Stimulated activated memory B cell treated with anti-CD40 and anti-IgM and Interleukin-4, amounts not matched to agents 10 μg/mL and 1 μg/mL and 100 μg/mL, for 72 hours (primary cell): ENCODE data around the gene EML3.
"Not testable (repeated sequence)": the region's sequence is repeated elsewhere in the genome, so short reads cannot be mapped to it uniquely, and the experiment has no call there.

Source experiments
- ATAC-seq: fragments of 150-1000 bp; cut with Tn5 transposase; 2 replicates; pipeline ENCODE4 v1.10.0; 2021
- H3K27ac Mint-ChIP-seq: one replicate; pipeline ENCODE4 v1.8.0; 2022; ENCODE audit warnings: mild to moderate bottlenecking, mixed read lengths
- H3K27me3 Mint-ChIP-seq: one replicate; pipeline ENCODE4 v1.8.0; 2022; ENCODE audit warnings: mixed read lengths
- H3K36me3 Mint-ChIP-seq: one replicate; pipeline ENCODE4 v1.8.0; 2022; ENCODE audit warnings: mixed read lengths
- H3K4me1 Mint-ChIP-seq: one replicate; pipeline ENCODE4 v1.8.0; 2022; ENCODE audit warnings: mixed read lengths
- H3K4me3 Mint-ChIP-seq: one replicate; pipeline ENCODE4 v1.8.0; 2022; ENCODE audit warnings: mild to moderate bottlenecking, moderate library complexity, mixed read lengths
- H3K9me3 Mint-ChIP-seq: one replicate; pipeline ENCODE4 v1.8.0; 2022; ENCODE audit warnings: mixed read lengths

The EML3 gene

DNA sequence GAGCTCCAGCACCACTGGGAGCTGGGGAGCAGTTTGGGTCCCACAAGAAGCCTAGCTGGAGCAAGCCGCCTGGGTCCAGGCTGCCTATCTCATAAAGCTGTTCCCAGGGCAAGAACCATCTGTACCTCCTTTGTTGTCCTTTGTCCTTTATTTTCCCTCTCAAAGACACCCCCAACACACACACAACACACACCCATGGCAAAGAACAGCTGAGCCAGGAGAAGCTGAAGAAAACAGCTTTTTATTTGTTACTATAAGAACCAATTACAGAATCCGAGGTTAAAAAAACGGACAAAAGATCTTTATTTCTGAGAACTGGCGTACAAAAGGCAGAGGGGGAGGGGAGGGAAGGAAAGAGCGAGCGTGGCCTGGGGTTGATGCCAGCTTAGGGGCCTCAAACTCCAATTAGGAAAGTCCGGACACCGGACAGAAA lies 19.6 kb downstream of the EML3 start:
- no peaks in the 10 kb centered on the region for H3K9me3 Mint-ChIP-seq
- peak overlapping the region; percentile 93 for H3K27ac Mint-ChIP-seq
- peaks cover 51% of the 10 kb centered on the region for H3K36me3 Mint-ChIP-seq
- no peak overlapping the region for H3K4me3 Mint-ChIP-seq
- H3K4me1 Mint-ChIP-seq = peaks cover 54% of the 10 kb centered on the region
- ATAC-seq = no peak
- H3K27me3 Mint-ChIP-seq = no peaks in the 10 kb centered on the region

DNA sequence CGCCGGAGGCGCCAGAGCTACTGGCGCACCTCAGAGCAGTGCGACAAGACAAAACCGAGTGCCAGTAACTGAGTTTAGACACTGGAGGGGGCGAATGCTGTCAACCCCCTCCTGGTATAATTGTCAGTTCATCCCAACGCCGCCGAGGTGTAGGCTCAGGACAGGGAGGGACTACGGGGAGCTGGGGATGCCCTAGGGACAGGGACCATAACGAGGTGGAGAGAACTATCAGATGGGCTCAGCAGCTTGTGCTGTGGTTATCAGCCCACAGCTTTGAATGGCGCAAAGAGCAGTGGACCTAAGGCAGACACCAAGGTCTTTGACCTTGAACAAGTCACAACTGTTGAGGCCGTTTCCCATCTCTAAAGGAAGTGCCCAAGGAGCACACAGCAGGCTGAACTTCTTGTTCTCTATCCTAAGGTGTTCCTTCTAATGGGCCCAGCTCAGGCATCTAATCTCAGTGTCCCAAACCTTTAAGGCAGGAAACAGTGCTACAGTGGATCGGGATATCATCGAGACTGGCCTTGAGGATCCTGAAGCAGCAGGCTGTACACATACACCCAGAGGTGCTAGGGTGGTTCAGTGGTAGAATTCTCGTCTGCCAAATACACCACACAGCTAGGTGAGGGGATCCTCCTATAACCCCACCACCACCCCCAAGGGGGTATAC lies 20.3 kb downstream of the EML3 start:
- no peak for ATAC-seq
- peaks cover 47% of the 10 kb centered on the region for H3K4me1 Mint-ChIP-seq

DNA sequence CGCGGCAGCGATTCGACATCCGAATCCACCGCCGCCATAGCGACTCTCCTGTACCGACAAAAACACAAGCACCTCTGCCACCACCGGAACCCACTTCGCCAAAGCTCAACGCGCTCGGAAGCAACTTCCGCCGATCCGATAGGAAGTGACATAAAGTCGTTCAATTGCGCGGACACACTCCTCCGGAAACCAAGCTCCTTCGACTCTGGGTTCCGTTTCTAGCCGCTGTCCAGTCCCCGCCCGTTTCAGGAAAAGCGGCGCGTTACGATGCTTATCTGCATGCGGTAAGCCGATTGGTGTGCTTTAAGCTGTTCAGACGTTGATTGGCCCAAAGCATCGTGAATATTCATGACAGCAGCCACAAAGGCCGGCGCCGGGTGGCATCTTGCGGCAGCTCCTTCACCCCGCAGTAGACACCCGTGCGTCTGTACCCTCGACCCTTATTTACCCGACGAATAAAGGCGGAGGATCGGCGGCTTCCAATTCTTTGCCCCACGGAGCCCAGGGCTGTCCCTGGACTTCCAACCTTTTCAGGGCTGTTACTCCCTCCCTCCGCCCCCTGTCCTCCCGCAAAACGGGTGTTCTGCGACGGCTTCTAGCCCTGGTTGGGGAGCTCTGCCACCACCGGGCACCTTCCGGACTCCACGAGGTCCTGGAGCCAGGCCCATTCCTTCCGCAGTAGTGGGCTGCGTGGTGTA lies 21.0 kb downstream of the EML3 start, which contains the start of gene TUT1:
Gene TUT1 (minus strand): TSS at position 76 of the 698 bp plus-strand sequence. CDS start 38 bp downstream, at position 38.
- peaks cover 37% of the 10 kb centered on the region for H3K36me3 Mint-ChIP-seq
- peaks cover 44% of the 10 kb centered on the region for H3K4me1 Mint-ChIP-seq
- ATAC-seq = peak; percentile 98
- H3K4me3 Mint-ChIP-seq = peak within 1 kb of the TSS; percentile 97
- H3K27me3 Mint-ChIP-seq = no peaks in the 10 kb centered on the region
- peak within 1 kb of the TSS; percentile 93 for H3K27ac Mint-ChIP-seq
- H3K9me3 Mint-ChIP-seq = no peaks in the 10 kb centered on the region

More for the DNA sequence above, 20.3 kb downstream of the EML3 start:
- no peaks in the 10 kb centered on the region for H3K27me3 Mint-ChIP-seq
- H3K4me3 Mint-ChIP-seq = peak overlapping the region; percentile 97
- peaks cover 44% of the 10 kb centered on the region for H3K36me3 Mint-ChIP-seq
- no peaks in the 10 kb centered on the region for H3K9me3 Mint-ChIP-seq
- H3K27ac Mint-ChIP-seq = peak overlapping the region; percentile 93

DNA sequence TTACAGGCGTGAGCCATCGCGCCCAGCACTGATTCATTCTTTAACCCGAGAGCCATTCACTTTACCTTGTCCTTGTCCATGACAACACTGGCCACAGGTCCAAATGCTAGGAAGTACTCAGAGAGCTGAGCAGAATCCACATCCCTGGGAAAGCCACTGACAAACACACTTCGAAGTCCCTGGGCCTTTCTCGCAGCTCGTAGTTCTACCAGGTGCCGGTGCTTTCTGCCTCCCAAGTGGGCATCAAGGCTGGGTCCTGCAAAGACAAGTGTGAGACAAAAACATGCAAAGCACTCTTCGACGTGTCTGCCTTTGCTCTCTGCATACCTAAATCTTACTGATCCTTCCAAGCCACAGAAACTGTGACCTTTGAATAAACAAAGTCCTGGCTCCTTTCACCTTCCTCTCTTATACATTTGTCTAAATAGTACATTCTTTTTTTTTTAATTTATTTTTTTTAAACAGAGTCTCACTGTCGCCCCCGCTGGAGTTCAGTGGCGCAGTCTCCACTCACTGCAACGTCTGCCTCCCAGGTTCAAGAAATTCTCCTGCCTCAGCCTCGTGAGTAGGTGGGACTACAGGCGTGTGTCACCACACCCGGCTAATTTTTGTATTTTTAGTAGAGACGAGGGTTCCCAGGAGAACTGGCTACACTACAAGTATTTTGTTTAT lies 23.5 kb downstream of the EML3 start:
- no peaks in the 10 kb centered on the region for H3K27me3 Mint-ChIP-seq
- H3K36me3 Mint-ChIP-seq = peaks cover 16% of the 10 kb centered on the region
- peaks cover 36% of the 10 kb centered on the region for H3K4me1 Mint-ChIP-seq
- ATAC-seq = no peak
- H3K27ac Mint-ChIP-seq = no peak overlapping the region
- H3K9me3 Mint-ChIP-seq = no peaks in the 10 kb centered on the region
- no peak overlapping the region for H3K4me3 Mint-ChIP-seq

DNA sequence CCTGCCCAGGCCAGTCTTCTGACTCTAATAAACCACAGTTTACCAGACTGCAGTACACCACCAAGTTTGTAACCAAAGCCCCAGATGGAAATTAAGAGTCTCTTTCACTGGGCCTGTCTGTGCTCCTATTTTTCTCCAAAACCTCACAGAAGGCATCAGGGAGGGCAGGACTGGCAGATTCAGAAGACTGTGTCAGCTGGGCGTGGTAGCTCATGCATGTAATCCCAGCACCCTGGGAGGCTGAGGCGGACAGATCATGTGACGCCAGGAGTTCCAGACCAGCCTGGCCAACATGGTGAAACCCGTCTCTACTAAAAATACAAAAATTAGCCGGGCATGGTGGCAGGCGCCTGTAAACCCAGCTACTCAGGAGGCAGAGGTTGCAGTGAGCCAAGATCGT lies 27.2 kb downstream of the EML3 start:
- not testable (repeated sequence) for H3K36me3 Mint-ChIP-seq, H3K4me1 Mint-ChIP-seq, H3K4me3 Mint-ChIP-seq, H3K27ac Mint-ChIP-seq, H3K27me3 Mint-ChIP-seq, ATAC-seq, H3K9me3 Mint-ChIP-seq

DNA sequence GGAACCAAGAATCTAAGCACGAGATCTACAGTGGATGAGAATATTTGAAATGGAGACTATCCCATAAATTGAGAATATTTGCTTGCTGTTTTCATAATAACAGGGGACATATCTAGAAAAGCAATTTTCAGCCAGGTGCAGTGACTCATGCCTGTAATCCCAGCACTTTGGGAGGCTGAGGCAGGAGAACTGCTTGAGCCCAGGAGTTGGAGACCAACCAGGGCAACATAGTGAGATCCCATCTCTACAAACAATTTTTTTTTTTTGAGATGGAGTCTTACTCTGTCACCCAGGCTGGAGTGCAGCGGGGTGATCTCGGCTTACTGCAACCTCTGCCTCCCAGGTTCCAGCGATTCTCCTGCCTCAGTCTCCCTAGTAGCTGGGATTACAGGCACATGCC lies 30.8 kb downstream of the EML3 start:
- peaks cover 26% of the 10 kb centered on the region for H3K36me3 Mint-ChIP-seq
- ATAC-seq, H3K27ac Mint-ChIP-seq, H3K4me1 Mint-ChIP-seq, H3K27me3 Mint-ChIP-seq, H3K9me3 Mint-ChIP-seq, H3K4me3 Mint-ChIP-seq: not testable (repeated sequence)

DNA sequence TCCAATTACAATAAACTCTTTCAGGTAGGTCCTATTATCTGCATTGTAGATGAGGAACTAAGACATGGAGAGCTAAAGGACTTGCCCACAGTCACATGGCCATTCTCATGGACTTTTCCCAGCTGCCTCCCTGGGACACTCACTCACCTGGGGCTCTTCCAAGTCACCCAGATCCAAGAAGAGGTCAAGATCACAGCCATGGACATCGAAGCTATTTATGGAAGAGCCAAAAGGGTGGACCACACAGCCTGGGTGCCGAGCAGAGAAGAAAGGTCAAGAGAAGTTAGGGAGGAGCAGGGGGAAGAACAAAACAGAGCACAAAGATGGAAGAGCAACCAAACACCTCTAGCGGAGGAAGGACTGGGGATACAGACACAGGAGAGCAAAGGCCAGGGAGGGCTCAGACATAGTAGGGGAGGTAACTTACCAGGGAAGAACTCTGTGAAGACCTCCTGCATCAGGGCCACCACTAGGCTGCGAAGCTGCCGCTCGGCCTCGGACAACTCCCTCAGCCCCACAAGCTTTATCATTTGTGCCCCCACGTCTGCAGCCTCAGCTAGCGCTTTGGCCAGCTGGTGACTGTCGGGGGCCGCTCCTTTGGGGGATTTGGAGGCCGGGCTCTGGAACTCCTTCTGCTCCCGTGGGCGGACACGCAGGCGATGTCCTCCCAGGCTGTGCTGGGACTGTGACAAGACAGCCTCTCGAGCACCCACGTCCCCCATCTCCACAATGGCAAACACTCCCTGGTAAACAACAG lies 31.4 kb downstream of the EML3 start:
- H3K27ac Mint-ChIP-seq = no peak overlapping the region
- no peaks in the 10 kb centered on the region for H3K27me3 Mint-ChIP-seq
- no peak for ATAC-seq
- no peaks in the 10 kb centered on the region for H3K4me1 Mint-ChIP-seq
- no peak overlapping the region for H3K4me3 Mint-ChIP-seq
- H3K9me3 Mint-ChIP-seq = no peaks in the 10 kb centered on the region
- H3K36me3 Mint-ChIP-seq = peaks cover 31% of the 10 kb centered on the region

DNA sequence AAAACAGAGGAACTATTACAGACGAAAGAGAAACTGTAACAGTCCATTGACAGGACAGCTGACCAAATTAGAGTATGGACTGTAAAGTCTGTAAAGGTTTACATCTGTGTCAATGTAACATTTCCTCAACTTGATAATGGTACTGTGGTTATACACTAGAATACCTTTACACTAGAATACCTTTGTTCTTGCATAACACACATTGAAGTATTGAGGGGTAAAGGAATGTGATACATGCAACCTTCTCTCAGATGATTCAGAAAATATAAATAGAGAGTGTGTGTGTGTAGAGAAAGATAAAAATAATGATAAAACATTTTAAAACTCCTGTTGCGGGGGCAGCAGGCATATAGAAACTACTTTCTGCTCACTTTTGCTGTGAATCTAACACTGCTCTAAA lies 33.3 kb downstream of the EML3 start:
- H3K9me3 Mint-ChIP-seq = no peaks in the 10 kb centered on the region
- peaks cover 15% of the 10 kb centered on the region for H3K4me1 Mint-ChIP-seq
- no peaks in the 10 kb centered on the region for H3K27me3 Mint-ChIP-seq
- no peak overlapping the region for H3K27ac Mint-ChIP-seq
- peaks cover 39% of the 10 kb centered on the region for H3K36me3 Mint-ChIP-seq
- no peak overlapping the region for H3K4me3 Mint-ChIP-seq
- ATAC-seq = no peak

DNA sequence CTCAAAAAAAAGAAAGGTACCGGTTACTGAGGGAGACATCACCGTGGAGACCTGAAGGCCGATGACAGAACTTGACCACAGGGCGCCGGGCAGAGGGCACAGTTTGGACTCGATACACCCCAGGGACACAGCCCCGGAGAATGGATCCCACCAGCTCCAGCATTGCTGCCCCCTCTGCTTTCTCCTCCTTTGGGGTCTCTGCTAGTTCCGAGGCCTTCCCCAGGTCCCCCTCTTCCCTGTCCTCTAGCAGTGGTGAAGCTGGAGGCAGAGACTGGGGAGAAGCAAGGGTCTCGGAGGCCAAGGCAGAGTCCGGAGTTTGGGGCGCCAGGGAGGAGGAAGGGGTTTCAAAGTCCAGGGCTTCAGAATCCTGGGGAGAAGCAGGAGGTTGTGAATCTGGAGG lies 34.0 kb downstream of the EML3 start:
- ATAC-seq = no peak
- Mint-ChIP-seq H3K36me3 (peaks cover 41% of the 10 kb centered on the region), H3K27me3 (no peaks in the 10 kb centered on the region), H3K27ac (no peak overlapping the region), H3K4me1 (peaks cover 15% of the 10 kb centered on the region), H3K9me3 (no peaks in the 10 kb centered on the region), H3K4me3 (no peak overlapping the region)

DNA sequence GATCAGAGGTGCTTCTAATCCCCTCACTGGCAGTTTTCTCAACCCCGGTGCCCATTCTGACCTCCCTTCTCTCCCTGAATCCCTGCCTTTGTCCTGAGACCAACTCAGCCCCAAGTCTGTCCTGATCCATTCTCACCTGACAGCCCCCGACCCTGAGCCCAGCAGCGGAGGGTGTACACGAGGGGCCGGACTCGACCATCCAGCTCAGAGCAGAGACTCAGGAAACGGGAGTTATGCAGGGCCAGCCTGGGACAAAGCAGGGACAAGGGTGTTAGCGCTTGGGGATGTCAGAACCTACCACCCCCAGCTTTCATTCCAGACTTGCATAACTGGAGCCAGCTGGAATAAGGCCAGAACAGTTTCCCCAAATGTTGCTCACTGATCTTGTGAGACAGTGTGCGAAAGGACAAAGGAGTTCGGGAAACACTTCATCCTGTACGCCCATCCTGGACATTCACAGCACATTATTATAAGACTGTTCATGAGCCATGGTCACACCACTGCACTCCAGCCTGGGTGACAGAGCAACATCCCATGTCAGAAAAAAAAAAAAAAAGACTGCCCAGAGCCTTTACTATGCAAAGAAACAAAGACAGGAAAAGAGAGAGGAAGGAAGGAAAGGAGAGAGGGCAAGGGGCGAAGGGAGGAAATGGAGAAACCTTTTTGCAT lies 35.4 kb downstream of the EML3 start:
- H3K36me3 Mint-ChIP-seq = peaks cover 54% of the 10 kb centered on the region
- no peaks in the 10 kb centered on the region for H3K27me3 Mint-ChIP-seq
- H3K27ac Mint-ChIP-seq = peak overlapping the region; percentile 36
- no peaks in the 10 kb centered on the region for H3K9me3 Mint-ChIP-seq
- ATAC-seq = no peak
- no peak overlapping the region for H3K4me3 Mint-ChIP-seq
- H3K4me1 Mint-ChIP-seq = peaks cover 29% of the 10 kb centered on the region

DNA sequence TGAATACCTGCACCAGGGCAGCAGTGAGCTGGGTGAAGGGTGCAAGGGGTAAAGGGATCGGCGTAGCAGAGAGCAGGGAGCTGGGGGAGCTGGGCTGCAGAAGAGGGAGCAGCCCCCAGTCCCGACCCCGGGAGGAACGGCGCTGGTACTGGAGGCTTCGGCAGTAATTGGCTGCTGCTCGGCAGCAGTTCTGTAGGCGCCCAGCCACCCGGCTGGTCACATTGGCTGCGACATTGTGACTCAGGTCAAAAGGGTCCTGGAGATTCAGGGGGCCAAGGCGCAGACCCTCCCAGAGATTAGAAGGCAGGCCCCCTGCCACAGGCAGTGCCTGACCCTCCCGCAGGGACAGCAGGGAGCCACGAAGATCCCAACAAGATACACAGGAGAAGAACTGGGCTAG lies 36.7 kb downstream of the EML3 start:
- peaks cover 42% of the 10 kb centered on the region for H3K4me1 Mint-ChIP-seq
- H3K9me3 Mint-ChIP-seq = no peaks in the 10 kb centered on the region
- H3K27ac Mint-ChIP-seq = peak overlapping the region; percentile 10
- H3K27me3 Mint-ChIP-seq = no peaks in the 10 kb centered on the region
- no peak for ATAC-seq
- H3K4me3 Mint-ChIP-seq = peak overlapping the region; percentile 98
- peaks cover 63% of the 10 kb centered on the region for H3K36me3 Mint-ChIP-seq

DNA sequence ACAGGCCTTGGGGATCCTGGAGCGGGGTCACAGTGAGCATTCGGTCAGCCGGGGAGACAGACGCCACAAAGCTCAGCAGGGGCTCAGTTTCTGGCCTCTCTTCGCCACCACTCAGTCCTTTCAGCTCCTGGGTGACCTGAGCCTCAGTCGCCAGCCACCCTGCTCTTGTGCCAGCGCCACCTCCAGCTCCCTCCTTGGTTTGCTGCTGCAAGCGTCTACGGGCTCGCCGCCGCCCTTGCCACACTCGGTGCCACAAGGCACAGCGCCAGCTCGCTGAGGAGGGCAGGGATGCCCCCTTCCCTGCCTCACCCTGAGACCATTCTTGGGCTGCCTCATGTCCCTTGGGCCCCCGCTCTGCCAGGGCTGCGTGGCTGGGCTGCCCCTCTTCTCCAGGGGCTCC lies 37.4 kb downstream of the EML3 start:
- Mint-ChIP-seq H3K36me3 (peaks cover 67% of the 10 kb centered on the region), H3K4me3 (peak overlapping the region; percentile 98), H3K9me3 (no peaks in the 10 kb centered on the region), H3K27ac (peak overlapping the region; percentile 98), H3K4me1 (peaks cover 49% of the 10 kb centered on the region), H3K27me3 (no peaks in the 10 kb centered on the region)
- no peak for ATAC-seq

DNA sequence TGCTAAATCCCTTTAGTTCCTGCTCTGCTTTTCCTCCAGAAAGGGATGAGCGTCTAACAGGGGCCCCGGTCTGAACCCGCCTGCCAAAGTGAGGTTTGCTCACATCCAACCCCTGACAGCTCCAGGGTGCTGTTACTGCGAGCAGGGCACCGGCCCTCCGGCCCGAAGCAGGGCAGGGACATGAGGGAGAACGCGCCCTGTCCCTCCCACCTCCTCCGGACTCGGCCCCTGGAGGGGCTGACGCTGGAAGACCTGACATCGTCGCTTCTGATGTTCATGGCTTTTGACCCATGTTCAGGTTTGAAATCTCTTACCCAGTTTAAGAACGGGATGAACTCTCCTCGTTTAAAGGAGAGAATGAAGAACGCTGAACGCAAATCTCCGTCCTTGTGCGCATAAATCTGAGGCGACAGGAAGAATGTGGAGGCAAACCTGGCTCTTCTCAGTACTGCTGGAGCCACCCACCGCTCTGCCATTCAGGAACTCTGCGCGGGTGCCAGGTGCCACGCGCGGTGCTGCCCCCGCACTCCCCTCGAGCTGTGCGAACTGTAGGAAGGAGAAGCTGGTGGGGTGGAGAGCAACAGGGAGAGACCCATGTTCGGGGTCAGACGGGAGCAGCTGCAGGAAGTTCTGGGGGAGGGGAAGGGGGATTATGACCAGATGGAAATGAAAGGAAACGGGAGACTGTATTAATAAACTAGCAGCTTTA lies 38.1 kb downstream of the EML3 start:
- ATAC-seq = peak; percentile 18
- peak overlapping the region; percentile 98 for H3K4me3 Mint-ChIP-seq
- peaks cover 70% of the 10 kb centered on the region for H3K36me3 Mint-ChIP-seq
- H3K4me1 Mint-ChIP-seq = peaks cover 53% of the 10 kb centered on the region
- H3K9me3 Mint-ChIP-seq = no peaks in the 10 kb centered on the region
- peak overlapping the region; percentile 98 for H3K27ac Mint-ChIP-seq
- H3K27me3 Mint-ChIP-seq = no peaks in the 10 kb centered on the region
